ENCODE measurements around the gene EEIG2. TPM values are rescaled to one million over a fixed set of nuclear protein-coding genes. Genes with fewer than 3 reads are reported as not detected.

Gene EEIG2
- total and polyA plus RNA-seq, 9 of the 15 experiments (the other 6 are each of a cell fraction or from before 2014, with no cell fraction given), result 6.1 to 26.9 (median 15.2) TPM

- TF ChIP-seq NR4A1 (CRISPR knock-in tag; IDR thresholded peaks at IDR 0.05) (no peak), NR4A1 (tag; IDR thresholded peaks at IDR 0.05) (no peak), DNMT1 (IDR thresholded peaks at IDR 0.05) (0 out of 2 replicates have a peak, but pooled peaks have one; percentile 43), WHSC1 (IDR thresholded peaks at IDR 0.05; ENCODE audit: low read length) (no peak), PTRF (tag; IDR thresholded peaks at IDR 0.05) (no peak), MYC (IDR thresholded peaks at IDR 0.05; ENCODE audit: low read depth, low read length) (peak; percentile 71; the same call in 1 of the 2 replicates), MYC (CRISPR knock-in tag; IDR thresholded peaks at IDR 0.05; ENCODE audit: borderline replicate concordance, low read depth) (no peak), FOXA1 (IDR thresholded peaks at IDR 0.05; ENCODE audit: borderline replicate concordance) (no peak), SMC3 (conservative IDR thresholded peaks at IDR 0.05; ENCODE audit: insufficient read depth, low read depth, low read length) (peak; percentile 90), TEAD4 (IDR thresholded peaks at IDR 0.05; ENCODE audit: low read length) (peak; percentile 17; the same call in 1 of the 2 replicates), TEAD4 (CRISPR knock-in tag; IDR thresholded peaks at IDR 0.05; ENCODE audit: borderline replicate concordance) (no peak), PHB2 (IDR thresholded peaks at IDR 0.05; ENCODE audit: low read depth) (no peak)
- TF ChIP-seq, protein P1, sequence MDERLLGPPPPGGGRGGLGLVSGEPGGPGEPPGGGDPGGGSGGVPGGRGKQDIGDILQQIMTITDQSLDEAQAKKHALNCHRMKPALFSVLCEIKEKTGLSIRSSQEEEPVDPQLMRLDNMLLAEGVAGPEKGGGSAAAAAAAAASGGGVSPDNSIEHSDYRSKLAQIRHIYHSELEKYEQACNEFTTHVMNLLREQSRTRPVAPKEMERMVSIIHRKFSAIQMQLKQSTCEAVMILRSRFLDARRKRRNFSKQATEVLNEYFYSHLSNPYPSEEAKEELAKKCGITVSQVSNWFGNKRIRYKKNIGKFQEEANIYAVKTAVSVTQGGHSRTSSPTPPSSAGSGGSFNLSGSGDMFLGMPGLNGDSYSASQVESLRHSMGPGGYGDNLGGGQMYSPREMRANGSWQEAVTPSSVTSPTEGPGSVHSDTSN (CRISPR knock-in tag; IDR thresholded peaks at IDR 0.05; ENCODE audit: low read depth), result no peak
- TF ChIP-seq, protein P1 (tag; conservative IDR thresholded peaks at IDR 0.05; ENCODE audit: low read depth), result no peak
- TF ChIP-seq, protein P2, sequence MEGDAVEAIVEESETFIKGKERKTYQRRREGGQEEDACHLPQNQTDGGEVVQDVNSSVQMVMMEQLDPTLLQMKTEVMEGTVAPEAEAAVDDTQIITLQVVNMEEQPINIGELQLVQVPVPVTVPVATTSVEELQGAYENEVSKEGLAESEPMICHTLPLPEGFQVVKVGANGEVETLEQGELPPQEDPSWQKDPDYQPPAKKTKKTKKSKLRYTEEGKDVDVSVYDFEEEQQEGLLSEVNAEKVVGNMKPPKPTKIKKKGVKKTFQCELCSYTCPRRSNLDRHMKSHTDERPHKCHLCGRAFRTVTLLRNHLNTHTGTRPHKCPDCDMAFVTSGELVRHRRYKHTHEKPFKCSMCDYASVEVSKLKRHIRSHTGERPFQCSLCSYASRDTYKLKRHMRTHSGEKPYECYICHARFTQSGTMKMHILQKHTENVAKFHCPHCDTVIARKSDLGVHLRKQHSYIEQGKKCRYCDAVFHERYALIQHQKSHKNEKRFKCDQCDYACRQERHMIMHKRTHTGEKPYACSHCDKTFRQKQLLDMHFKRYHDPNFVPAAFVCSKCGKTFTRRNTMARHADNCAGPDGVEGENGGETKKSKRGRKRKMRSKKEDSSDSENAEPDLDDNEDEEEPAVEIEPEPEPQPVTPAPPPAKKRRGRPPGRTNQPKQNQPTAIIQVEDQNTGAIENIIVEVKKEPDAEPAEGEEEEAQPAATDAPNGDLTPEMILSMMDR (IDR thresholded peaks at IDR 0.05 in 2 of 3, conservative IDR thresholded peaks at IDR 0.05 in 1 of 3; ENCODE audit: insufficient read depth in 2 of 3, low read depth in 1 of 3, low read length in 3 of 3), result peak; percentile 77 to 99 (median 81)
Observed at GRCh38 chr1:108512239-108513043, 47.5 kb upstream of the EEIG2 start (continued).

All from K562 (cell line).